Coronary artery (tissue), 2 donors: ENCODE data around the gene LHFPL6.
A peak's percentile ranks its signal among the peaks of the same experiment; 100 is the strongest.

Source experiments
- DNase-seq: peaks from one replicate; pipeline ENCODE4 v3.0.0-alpha.2; 2017; ENCODE audit warnings: low spot score
- H3K27ac ChIP-seq, 2 donors: fragments of 200-600 bp; sonication (generic); one replicate each; pipeline ENCODE4 v1.5.1; 2016 to 2019
- H3K4me3 ChIP-seq: fragments of 200-600 bp; sonication (generic); 2 replicates; pipeline ENCODE4 v1.5.1; 2016; ENCODE audit warnings: mild to moderate bottlenecking, moderate library complexity
- TF ChIP-seq, protein P1 (sequence below): fragments of 200-600 bp; sonication (generic); IDR thresholded peaks from one replicate; pipeline ENCODE4 v1.5.1; 2019; ENCODE audit warnings: antibody characterized with exemption

LHFPL6 gene

GRCh38 chr13:39571502-39572092, 31.4 kb downstream of the LHFPL6 start:
- H3K4me3 ChIP-seq: no peak overlapping the region
- TF ChIP-seq, protein P1, sequence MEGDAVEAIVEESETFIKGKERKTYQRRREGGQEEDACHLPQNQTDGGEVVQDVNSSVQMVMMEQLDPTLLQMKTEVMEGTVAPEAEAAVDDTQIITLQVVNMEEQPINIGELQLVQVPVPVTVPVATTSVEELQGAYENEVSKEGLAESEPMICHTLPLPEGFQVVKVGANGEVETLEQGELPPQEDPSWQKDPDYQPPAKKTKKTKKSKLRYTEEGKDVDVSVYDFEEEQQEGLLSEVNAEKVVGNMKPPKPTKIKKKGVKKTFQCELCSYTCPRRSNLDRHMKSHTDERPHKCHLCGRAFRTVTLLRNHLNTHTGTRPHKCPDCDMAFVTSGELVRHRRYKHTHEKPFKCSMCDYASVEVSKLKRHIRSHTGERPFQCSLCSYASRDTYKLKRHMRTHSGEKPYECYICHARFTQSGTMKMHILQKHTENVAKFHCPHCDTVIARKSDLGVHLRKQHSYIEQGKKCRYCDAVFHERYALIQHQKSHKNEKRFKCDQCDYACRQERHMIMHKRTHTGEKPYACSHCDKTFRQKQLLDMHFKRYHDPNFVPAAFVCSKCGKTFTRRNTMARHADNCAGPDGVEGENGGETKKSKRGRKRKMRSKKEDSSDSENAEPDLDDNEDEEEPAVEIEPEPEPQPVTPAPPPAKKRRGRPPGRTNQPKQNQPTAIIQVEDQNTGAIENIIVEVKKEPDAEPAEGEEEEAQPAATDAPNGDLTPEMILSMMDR: no peak
- no peak overlapping the region for H3K27ac ChIP-seq
- DNase-seq: no peak

GRCh38 chr13:39567569-39567968, 35.4 kb downstream of the LHFPL6 start:
- no peak overlapping the region for H3K4me3 ChIP-seq
- TF ChIP-seq, protein P1: no peak
- no peak overlapping the region for H3K27ac ChIP-seq
- DNase-seq: no peak

GRCh38 chr13:39566216-39566869, 36.6 kb downstream of the LHFPL6 start:
- TF ChIP-seq, protein P1: no peak
- no peak overlapping the region for H3K27ac ChIP-seq

DNA sequence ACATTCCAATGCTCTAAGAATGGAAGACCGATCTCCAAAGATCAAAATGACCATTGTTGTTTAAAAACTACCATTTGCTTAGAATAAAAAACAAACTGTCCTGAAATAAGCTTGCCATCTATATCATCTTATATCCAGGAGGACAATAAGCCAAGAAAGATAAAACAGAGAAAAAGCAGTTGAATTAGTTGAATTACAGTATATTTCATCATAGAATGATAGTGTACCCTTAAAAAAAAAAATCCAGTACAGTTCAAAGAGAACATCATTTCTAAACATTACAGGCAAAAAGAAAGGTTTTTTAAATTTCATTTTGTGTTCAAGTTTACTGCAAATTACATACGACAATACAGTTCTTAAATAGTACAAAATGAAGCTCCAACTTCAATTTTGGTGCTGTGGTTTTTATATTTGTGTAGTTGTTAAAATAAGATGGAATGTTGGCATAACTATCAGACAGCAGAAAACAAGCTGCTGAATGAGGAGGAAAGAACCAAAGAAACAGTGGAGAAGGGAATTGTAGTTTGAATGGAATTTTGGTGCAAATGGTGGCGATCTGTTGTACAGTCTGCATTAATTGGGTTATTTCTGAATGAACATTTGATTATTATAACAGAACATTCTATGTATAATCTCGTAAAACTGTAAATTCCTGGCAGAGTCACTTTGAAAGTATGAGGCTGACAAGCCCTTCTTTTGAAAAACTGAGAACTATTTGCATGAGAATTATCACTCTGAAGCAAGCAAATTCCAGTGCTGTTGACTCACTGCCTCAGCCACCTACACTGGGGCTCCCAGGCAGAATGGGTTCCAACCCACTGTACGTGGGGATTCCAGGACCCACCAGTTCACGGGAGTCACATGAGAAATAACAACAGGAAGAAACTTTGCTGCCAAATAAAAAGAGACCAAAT, 37.7 kb downstream of the LHFPL6 start:
- Histone ChIP-seq H3K4me3 (peak overlapping the region; percentile 40), H3K27ac (peak overlapping the region in 1 of 2 donors; percentile 33)
- TF ChIP-seq, protein P1: no peak
- DNase-seq: no peak

More at GRCh38 chr13:39566216-39566869, 36.6 kb downstream of the LHFPL6 start:
- H3K4me3 ChIP-seq: no peak overlapping the region
- DNase-seq: no peak

DNA sequence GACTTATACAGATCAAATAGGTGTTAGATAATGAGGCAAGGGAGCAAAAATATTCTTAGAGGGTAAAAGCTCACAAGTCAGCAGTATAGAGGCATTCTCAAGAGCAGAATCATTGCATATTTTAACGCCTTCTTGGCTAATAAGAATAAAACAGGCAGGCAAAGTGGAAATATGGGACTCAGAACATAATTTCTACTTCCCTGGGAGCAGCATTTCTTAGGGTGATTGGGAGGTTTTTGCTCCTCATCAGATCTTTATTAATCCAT, 39.6 kb downstream of the LHFPL6 start:
- DNase-seq: no peak
- H3K4me3 ChIP-seq: no peak overlapping the region
- TF ChIP-seq, protein P1: no peak
- no peak overlapping the region for H3K27ac ChIP-seq

DNA sequence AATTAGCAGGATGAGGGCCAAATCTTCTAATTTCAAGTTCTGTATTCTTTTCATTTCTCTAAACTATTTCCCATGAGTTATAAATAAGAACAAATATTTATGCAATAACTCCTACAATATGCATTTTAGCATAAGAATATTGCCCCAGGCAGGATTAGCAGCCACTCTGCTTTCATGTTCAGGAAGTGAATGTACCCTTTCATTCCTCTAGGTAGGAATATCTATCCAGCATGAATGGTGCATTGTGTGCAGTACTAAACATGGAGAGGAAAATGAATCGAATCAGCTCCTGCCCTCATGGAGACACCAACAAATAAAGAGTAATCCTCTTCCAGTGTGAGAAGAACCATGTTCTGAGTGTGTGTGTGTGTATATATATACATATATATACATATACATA, 41.0 kb downstream of the LHFPL6 start:
- DNase-seq: no peak
- TF ChIP-seq, protein P1: no peak
- Histone ChIP-seq H3K27ac (no peak overlapping the region), H3K4me3 (no peak overlapping the region)
